Measurements from ENCODE around the gene SUPT7L.
"Not testable (repeated sequence)": the region's sequence is repeated elsewhere in the genome, so short reads cannot be mapped to it uniquely, and the experiment has no call there.

SUPT7L gene

DNA sequence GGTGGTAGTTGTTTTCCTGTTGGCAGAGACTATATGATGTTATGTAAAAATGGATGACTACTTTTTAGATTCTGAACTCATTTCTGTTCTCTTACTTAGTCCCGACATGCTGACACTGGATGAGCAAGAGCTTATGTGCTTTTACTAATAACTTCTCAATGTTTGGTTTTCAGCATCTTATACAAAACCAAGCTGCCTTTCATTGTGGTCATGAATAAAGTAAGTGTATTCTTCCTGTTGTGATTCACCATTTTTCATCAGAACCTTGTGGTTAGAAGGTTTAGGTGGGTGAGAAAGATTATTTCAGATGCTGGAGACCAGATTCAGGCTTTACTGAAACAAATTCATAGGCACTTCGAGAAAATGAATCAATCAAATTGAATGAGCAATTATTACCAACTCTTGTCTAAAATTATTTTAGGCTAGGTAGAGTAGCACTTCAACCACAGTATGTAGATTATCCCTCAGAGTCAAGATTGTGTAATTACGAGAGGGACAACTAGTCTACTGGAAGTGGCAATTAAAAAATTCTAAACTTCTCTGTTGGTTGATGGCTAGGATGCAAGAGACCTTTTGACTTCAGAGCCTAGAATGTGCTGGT lies 25.3 kb downstream of the SUPT7L start:
- TF ChIP-seq ZFX (IDR thresholded peaks at IDR 0.05; ENCODE audit: borderline replicate concordance), result no peak
- TF ChIP-seq, protein P1, sequence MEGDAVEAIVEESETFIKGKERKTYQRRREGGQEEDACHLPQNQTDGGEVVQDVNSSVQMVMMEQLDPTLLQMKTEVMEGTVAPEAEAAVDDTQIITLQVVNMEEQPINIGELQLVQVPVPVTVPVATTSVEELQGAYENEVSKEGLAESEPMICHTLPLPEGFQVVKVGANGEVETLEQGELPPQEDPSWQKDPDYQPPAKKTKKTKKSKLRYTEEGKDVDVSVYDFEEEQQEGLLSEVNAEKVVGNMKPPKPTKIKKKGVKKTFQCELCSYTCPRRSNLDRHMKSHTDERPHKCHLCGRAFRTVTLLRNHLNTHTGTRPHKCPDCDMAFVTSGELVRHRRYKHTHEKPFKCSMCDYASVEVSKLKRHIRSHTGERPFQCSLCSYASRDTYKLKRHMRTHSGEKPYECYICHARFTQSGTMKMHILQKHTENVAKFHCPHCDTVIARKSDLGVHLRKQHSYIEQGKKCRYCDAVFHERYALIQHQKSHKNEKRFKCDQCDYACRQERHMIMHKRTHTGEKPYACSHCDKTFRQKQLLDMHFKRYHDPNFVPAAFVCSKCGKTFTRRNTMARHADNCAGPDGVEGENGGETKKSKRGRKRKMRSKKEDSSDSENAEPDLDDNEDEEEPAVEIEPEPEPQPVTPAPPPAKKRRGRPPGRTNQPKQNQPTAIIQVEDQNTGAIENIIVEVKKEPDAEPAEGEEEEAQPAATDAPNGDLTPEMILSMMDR (IDR thresholded peaks at IDR 0.05), result no peak
- no peak overlapping the region for H3K27ac ChIP-seq

GRCh38 chr2:27636766-27637165 lies 26.6 kb downstream of the SUPT7L start:
- TF ChIP-seq ZFX (IDR thresholded peaks at IDR 0.05; ENCODE audit: borderline replicate concordance), result no peak
- TF ChIP-seq, protein P1 (IDR thresholded peaks at IDR 0.05), result no peak
- H3K27ac ChIP-seq, result no peak overlapping the region

DNA sequence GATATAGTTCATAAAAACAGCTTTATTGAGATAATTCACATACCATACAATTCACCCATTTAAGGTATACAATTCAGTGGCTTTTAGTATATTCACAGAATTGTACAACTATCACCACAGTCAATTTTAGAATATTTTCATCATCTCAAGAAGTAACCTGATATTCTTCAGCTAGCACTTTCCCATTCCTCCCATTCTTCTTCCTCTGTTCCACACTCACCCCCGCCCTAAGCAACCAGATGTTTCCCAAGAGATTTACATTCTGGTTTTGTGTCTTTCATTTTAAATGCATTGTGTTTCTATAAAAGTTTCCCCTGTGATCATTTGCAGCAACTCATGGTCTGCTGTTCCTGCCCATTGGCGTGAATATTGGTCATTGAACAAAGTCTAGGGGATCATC lies 29.1 kb downstream of the SUPT7L start:
- no peak overlapping the region for H3K27ac ChIP-seq
- TF ChIP-seq, protein P1 (IDR thresholded peaks at IDR 0.05), result no peak
- TF ChIP-seq ZFX (IDR thresholded peaks at IDR 0.05; ENCODE audit: borderline replicate concordance), result no peak

DNA sequence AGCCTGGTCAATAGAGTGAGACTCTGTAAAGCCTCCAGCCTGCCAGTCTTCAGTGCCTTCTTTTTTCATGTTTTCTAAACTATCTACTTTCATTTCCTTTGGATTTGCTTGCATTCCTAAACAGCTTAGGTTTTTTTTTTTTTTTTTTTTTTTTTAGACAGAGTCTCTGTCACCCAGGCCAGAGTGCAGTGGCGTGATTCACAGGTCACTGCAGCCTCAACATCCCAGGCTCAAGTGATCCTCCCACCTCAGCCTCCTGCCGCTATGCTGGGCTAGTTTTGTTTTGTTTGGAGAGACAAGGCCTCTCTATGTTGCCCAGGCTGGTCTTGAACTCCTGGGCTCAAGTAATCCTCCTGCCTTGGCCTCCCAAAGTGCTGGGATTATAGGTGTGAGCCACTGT lies 33.2 kb downstream of the SUPT7L start:
- not testable (repeated sequence) for H3K27ac ChIP-seq

GRCh38 chr2:27628767-27629709 lies 34.4 kb downstream of the SUPT7L start, which contains the start of the genes CCDC121 and GPN1:
CCDC121 (minus strand) TSS chr2:27629012; CDS start chr2:27627799, 1,213 bp downstream.
GPN1 (plus strand) TSS chr2:27629050; CDS start chr2:27629059, 9 bp downstream.
- H3K27ac ChIP-seq, result peak within 1 kb of the TSS; percentile 50
- TF ChIP-seq ZFX (IDR thresholded peaks at IDR 0.05; ENCODE audit: borderline replicate concordance), result no peak
- TF ChIP-seq, protein P1 (IDR thresholded peaks at IDR 0.05), result no peak

DNA sequence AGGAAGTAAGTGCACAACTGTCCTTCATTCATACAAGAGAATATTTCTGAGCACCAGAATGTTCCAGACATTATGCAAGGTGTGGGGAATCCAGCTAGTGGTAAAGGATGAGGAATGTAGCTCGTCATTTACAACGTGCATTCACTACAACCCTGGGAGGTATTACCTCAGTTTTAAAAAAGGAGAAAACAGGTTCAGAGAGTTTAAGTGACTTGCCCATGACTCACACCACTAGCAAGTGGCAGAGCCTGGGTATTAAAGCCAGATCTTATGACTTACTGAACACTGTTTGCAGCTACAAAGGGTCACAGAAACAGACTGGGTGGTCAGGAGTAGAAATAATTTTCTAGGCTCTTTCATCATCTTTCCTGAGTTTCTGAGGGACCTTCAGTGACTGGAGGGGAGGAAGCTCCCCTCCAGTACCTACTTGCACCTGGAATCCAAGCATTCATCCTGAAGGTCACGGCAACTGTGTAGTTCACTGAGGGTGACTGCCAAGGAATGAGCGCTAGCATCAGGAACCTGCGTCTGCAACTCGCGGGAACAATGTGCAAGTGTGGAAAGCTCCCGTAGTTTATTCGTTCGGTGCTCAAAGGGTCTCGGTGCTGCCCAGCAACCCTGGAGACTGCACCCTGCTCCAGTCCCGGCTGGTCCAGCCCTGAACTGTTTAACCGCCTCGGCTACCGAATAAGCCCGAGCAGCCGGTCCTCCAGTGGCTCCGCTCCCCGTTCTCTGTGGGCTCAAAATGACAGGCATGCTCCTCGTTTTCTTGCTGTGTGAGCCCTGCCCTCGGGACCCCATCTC lies 35.2 kb downstream of the SUPT7L start:
- peak overlapping the region; percentile 50 for H3K27ac ChIP-seq
- TF ChIP-seq, protein P1 (IDR thresholded peaks at IDR 0.05), result no peak
- TF ChIP-seq ZFX (IDR thresholded peaks at IDR 0.05; ENCODE audit: borderline replicate concordance), result no peak

GRCh38 chr2:27626921-27627320 lies 36.5 kb downstream of the SUPT7L start:
- not testable (repeated sequence) for H3K27ac ChIP-seq

- not testable (repeated sequence) for H3K27ac ChIP-seq
Measured at GRCh38 chr2:27626323-27626722, 37.1 kb downstream of the SUPT7L start.
